GM19025 (cell line): ENCODE data around the gene APRT.

Experiments
- ATAC-seq: cut with Tn5 transposase; IDR thresholded peaks from one replicate; pipeline ENCODE4 v1.9.1; 2021; ENCODE audit warnings: mild to moderate bottlenecking, low read depth, moderate library complexity; ENCODE audit not compliant: unreplicated experiment

APRT gene

GRCh38 chr16:88809676-88810165, 2.0 kb downstream of the APRT start:
- no peak for ATAC-seq

GRCh38 chr16:88809068-88809675, 2.6 kb downstream of the APRT start:
- ATAC-seq: no peak

- ATAC-seq: no peak
These were observed 3.9 kb downstream of the APRT start for GRCh38 chr16:88807626-88808453.

- ATAC-seq: no peak
These were observed 4.5 kb downstream of the APRT start for GRCh38 chr16:88807142-88807625.

- ATAC-seq: no peak
These were observed 5.1 kb downstream of the APRT start for GRCh38 chr16:88806491-88807111.

GRCh38 chr16:88805887-88806393, 5.8 kb downstream of the APRT start:
- ATAC-seq: no peak

- no peak for ATAC-seq
These were observed 6.4 kb downstream of the APRT start for GRCh38 chr16:88805340-88805715.

- no peak for ATAC-seq
These were observed 7.0 kb downstream of the APRT start for GRCh38 chr16:88804552-88805339.

GRCh38 chr16:88804173-88804551, 7.6 kb downstream of the APRT start:
- no peak for ATAC-seq

GRCh38 chr16:88803264-88803987, 8.3 kb downstream of the APRT start, which contains the start of gene CDT1:
Gene CDT1 (plus strand): TSS chr16:88803789. CDS start chr16:88803832, 43 bp downstream.
- no peak for ATAC-seq

GRCh38 chr16:88800277-88800592, 11.5 kb downstream of the APRT start:
- no peak for ATAC-seq

GRCh38 chr16:88799569-88800276, 12.0 kb downstream of the APRT start:
- ATAC-seq: no peak

GRCh38 chr16:88798772-88799455, 12.8 kb downstream of the APRT start:
- no peak for ATAC-seq

- ATAC-seq: no peak
These were observed 13.7 kb downstream of the APRT start for GRCh38 chr16:88798073-88798472.

GRCh38 chr16:88796278-88796677, 15.4 kb downstream of the APRT start:
- ATAC-seq: no peak

- ATAC-seq: no peak
These were observed 18.3 kb downstream of the APRT start for GRCh38 chr16:88793251-88793954.

GRCh38 chr16:88792668-88793250, 19.0 kb downstream of the APRT start:
- no peak for ATAC-seq
